Activated T-cell treated with anti-CD3 and anti-CD28 coated beads for 24 hours (primary cell): ENCODE measurements around the gene HID1.
A peak's percentile ranks its signal among the peaks of the same experiment; 100 is the strongest.

Source experiments
- DNase-seq: peaks from one replicate; pipeline ENCODE4 v3.0.0-alpha.2; 2020; ENCODE audit warnings: low read depth

HID1 gene

DNA sequence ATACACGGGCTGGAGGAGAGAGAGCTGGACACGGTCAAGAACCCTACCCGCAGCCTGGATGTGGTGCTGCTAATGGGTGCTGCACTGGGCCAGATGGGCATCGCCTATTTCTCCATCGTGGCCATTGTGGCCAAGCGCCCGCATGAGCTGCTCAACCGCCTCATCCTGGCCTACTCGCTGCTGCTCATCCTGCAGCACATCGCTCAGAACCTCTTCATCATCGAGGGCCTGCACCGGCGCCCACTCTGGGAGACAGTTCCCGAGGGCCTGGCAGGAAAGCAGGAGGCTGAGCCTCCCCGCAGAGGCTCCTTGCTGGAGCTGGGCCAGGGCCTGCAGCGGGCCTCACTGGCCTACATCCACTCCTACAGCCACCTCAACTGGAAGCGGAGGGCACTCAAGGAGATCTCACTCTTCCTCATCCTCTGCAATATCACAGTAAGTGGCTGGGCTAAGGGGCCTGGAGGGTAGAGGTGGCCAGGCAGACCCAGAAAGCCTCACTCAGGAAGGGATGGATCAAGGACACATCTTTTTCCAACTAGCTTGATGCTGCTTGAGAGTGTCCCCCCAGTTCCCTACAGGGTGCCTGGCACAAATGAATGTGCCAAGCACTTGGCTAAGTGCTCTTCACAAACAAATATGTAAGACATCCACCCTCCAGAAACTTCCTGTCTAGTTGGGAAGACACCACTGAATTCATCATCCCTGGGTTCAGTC lies 25.4 kb downstream of the HID1 start:
- DNase-seq: no peak

DNA sequence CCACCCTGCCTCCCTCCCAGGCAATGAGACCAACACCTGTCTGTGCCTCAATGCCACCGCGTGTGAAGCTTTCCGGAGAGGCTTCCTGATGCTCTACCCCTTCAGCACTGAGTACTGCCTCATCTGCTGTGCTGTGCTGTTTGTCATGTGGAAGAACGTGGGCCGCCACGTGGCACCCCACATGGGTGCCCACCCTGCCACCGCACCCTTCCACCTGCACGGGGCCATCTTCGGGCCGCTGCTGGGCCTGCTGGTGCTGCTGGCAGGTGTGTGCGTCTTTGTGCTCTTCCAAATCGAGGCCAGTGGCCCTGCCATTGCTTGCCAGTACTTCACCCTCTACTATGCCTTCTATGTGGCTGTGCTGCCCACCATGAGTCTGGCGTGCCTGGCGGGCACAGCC lies 25.9 kb downstream of the HID1 start:
- DNase-seq: no peak

DNA sequence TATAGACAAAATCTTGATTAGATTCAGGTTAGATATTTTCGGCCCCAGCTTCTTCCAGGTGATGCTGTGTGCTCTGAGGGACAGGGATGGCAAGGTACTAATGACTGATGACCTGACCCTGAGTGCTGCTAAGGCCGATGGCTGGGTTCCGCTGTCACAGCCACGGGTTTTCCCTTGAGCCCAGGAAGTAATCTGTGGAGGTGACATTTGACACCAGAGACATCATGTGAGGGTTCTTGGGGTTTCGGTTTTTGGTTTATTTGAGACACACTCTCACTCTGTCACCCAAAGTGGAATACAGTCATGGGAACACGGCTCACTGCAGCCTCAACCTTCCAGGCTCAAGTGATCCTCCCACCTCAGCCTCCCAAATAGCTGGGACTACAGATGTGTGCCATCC lies 27.0 kb downstream of the HID1 start:
- no peak for DNase-seq

DNA sequence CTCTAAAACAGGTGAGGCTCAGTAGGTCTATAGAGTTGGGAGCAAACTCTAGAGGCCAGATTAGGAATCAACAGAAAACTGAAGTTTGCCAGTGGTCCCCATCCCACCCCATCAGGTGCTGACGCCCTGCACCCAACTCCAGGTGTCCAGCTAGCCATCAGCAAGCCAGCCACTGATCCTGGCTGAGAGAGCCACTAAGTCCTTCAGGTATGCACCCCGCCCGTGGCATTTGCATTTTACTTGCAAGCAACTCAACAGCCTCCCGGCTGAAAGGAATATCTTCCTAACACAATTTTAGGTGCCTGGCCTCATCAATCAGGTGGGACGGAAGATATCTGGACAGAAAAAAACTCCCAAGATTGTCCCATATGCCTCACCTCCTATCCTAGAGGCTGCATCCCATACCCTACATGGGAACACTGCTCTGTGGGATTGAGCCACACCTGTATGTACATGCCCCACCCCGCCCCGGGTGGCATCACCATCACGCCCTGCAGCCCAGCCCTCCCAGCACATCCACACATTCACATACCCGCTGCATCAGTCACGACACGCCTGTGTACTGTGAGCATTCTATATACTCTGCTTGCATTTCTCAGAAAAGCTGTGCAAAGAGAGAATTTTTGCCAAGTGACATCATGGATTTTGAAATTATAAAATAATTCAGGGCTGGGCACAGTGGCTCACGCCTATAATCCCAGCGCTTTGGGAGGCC lies 28.6 kb downstream of the HID1 start:
- no peak for DNase-seq

DNA sequence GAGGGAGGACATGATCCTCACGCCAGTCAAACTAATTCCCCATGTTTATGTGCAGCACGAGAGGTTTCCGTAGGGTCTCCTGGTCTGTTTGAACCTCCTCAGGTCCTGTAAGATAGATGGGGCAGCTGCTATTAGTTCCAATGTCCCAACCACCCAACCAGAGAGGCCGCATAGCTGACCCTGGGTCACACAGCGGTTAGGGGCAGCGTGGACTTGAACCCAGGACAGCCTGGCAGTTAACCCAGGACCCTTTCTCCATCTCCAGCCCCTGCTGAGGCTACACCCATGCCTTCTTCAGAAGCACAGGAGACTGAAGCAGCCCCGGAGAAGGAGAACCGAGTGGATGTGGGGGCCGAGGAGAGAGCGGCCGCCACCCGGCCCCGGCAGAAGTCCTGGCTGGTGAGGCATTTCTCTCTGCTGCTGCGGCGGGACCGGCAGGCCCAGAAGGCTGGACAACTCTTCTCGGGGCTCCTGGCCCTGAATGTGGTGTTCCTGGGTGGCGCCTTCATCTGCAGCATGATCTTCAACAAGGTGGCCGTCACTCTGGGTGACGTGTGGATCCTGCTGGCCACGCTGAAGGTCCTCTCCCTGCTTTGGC lies 31.3 kb downstream of the HID1 start:
- DNase-seq: no peak

DNA sequence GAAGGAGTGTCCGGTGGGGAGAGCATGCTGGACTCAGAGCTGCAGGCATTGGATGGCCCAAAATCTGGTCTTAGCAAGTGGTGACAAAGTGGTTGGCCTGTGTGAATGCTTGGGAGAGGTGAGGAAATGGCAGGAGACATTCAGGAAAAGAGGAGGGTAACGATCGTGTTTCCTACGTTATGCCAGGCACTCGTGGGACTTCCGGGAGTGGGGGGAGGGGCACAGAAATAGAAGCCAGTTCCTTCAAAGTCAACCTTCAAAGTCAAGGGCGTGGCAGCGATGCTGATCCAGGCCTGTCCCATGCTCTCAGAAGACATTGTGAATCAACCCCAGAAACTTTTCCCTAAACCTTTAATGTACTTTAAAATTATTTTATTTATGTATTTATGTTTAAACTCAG lies 33.0 kb downstream of the HID1 start:
- no peak for DNase-seq

DNA sequence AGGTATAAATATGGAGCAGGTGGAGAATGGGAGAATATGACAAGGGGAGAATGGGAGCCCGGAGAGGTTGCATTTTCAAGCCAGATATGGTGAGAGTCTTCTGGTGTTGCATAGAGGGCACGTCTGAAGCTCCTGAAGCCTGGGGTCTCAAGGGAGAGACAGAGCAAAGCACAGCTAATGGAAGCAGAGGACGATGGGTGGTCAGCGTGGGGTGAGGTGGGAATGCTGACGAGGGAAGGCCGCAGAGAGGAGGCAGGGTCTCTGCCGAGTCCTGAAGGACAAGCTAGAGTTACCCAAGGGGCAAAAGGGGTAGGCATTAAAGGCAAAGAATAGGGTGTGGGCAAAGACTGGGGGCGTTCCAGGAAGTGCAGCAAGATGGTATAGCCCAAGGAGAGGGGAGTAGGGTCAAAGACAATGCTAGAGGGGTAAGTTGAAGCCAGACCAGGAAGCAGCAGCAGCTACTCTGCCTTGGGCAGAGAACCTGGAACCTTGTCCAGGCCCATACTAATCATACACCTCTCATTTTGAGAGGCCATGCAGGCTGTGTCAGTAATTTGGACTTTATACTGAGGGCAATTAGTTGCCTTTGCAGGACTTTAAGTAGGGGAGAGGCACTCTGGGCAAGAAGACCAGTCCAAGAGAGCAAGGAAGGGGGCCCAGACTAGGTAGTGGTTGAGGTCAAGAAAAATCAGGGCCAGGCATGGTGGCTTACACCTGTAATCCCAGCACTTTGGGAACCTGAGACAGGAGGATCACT lies 34.2 kb downstream of the HID1 start:
- DNase-seq: no peak

DNA sequence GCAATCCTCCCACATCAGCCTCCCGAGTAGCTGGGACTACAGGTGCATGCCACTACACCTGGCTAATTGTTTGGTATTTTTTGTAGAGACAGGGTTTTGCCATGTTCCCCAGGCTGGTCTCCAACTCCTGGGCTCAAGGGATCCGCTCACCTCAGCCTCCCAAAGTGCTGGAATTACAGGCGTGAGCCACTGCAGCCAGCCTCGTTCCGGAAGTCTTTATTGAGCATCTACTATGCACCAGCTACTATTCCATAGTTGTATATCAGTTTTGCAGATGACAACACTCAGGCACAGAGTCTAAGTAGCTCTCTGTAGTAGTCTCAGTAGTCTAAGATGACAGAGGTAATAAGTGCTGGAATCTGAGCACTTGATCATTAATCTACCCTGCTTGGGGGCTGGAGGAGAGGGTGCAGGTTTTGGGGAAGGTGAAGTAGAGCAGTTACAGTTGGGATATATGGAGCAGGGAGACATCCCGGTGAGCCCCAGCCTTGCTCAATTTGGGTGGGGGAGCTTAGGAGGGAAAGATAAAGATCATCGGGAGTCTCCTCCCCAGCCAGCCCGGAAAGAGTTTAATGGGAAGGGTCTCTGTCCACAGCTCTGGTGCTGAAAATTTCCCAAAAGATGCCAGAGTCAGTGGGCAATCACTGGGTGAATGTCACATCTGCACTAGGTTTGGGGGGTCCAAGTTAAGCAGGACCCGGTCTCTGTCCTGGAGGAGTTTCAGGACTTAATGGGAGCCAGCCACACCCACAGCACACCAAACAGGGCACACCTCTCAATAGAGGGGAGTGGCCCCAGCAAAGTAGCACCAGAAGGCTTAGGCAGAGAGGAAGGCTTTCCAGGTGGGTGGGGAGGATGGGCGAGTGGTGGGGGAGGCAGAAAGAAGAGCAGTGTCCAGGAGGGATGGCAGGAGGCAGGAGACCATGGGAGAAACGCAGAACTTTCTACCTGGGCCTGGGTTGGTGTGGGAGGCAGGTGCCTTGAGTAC lies 35.2 kb downstream of the HID1 start:
- no peak for DNase-seq

DNA sequence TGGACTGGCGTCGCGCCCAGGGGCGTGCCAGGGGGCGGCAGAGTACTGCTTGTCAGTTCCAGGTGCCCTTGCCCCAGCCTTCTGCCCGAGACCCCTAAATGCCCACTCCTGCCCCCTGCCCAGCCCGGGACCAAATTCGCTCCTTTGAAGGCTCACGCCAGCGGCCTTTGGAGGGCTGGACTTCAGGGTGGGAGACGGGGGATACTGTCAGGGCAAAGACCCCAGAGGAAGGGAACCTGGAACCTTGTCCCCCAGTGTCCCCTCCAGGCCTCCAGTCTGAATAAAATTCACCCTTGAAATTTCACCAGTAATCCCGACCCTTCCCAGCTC lies 36.1 kb downstream of the HID1 start:
- DNase-seq: no peak

DNA sequence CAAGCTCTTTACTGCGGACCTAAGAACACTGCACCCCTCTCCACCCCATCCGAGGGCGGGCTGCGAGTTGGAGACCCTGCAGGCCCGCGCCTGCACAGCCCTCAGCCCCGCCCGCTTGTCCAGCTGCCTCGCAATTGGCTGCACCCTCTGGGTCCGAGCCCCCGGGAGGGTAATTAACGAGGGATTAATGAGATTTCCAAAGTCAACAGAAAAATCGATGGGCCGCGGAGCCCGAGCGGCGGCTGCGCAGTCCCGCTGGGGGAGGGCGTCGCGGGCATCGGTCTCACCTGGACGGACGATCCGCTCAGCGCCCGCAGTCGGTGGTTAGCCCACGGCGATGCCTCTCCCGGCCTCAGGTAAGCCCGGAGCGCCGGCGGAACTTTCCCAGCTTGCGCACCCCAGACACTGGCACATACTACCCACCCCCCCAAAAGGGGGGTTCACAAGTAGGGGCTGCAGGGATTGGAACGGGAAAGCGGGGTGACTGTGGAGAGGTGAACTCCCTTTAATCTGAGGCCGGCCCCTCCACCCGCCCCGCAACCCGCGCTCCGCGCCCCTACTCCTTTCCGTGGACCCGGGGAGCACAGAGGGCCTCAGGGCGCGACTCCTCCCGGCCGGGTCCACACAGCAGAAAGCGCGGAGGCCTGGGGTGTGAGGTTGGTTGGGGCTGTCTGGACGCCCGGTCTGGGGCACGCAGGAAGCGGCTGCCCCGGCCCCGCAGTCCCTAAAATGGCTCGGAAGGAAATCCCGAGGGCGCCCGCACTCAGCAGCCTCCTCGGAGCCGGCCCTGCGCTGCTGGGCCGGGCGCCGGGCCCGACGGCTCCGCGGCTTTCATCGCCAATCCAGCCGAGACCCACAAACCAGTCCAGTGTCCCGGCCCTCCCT lies 36.7 kb downstream of the HID1 start, which contains the start of gene OTOP3:
Gene OTOP3 (plus strand): TSS at position 314 of the 885 bp plus-strand sequence. CDS start 24 bp downstream, at position 338.
- DNase-seq: no peak

DNA sequence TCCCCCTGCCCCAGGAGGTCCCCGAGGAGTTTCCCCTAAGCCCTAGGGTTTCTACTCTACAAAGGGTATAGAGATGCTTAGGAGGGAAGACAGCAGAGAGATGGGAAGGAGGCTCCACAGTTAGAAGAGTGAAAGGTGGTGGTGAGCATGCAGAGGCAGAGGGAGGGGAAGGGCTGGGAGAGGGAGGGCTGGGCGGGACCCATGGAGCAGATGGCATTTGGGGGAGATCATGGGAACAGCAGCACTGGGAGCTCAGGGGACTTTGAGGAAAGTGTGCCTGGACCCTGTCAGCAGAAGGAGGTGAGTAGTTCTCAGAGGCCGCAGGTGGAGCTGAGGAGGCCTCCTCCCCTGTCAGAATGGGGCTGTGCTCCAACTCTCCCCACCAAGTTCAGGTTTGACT lies 37.5 kb downstream of the HID1 start:
- DNase-seq: no peak

DNA sequence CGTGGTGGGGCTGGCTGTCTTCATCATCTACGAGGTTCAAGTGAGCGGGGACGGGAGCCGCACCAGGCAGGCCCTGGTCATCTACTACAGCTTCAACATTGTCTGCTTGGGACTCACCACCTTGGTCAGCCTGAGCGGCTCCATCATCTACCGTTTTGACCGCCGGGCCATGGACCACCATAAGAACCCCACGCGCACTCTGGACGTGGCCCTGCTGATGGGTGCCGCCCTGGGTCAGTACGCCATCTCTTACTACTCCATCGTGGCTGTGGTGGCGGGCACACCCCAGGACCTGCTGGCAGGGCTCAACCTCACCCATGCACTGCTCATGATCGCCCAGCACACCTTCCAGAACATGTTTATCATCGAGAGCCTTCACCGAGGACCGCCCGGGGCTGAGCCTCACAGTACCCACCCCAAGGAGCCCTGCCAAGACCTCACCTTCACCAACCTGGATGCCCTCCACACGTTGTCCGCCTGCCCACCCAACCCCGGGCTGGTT lies 42.0 kb downstream of the HID1 start:
- DNase-seq: no peak

DNA sequence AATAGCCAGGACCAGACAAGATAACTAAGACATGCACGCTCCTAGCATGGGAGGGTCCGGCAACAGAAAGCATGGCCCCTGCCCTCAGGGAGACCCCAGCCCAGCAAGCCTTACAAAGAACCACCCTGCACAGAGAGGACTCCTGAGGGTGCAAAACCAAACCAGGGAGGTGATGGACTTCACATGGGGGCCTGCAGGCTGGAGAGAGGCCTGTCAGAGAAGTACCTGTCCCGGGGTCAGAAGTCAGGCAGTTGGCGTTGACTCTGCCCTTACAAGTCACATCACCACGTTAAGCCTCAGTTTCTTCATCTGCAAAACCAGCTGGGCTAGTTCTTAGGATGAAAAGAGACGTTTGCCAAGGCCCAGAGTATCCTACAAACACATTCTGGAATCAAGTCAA lies 43.8 kb downstream of the HID1 start:
- DNase-seq: no peak

DNA sequence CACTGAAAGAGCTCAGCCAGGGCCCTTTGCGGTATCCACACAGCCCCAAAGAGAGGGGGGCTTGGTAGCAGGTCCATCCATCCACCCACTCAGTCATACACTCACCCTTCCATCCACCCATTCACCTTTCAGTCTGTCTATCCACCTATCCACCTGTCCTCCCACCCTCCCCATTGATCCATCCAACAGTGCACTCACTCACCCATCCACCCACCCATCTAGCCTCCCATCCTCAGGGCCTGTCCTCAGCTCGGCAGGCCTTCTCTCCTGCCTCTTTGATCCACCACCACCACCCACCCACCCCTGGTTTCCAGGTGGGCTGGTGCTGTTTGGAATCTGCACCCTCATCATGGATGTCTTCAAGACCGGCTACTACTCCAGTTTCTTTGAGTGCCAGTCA lies 47.3 kb downstream of the HID1 start:
- no peak for DNase-seq

DNA sequence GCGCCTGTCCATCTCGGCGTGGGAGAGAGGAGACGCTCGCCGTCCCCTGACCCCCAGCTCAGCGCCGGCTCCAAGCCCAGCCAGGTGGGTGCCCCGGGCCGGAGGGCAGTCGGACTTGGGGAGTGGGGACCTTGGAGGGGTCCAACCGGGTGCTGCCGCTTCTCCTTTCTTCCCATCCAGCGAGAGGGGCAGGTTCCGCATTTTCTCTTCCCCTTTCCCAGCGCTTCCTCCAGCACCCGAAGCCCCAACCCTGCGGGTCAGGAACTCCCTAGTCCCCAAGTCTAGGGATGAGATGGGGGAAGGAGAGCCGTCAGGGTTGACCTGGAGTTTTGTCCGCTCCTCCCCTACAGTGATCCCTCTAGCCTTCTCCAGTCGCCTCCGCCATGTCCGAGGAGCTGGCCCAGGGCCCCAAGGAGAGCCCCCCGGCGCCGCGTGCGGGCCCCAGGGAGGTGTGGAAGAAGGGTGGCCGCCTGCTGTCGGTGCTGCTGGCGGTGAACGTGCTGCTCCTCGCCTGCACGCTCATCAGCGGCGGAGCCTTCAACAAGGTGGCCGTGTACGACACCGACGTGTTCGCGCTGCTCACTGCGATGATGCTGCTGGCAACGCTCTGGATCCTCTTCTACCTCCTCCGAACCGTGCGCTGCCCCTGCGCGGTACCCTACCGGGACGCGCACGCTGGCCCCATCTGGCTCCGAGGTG lies 48.2 kb downstream of the HID1 start, which contains the start of gene OTOP2:
Gene OTOP2 (plus strand): TSS at position 24 of the 699 bp plus-strand sequence. CDS start 360 bp downstream, at position 384.
- no peak for DNase-seq

DNA sequence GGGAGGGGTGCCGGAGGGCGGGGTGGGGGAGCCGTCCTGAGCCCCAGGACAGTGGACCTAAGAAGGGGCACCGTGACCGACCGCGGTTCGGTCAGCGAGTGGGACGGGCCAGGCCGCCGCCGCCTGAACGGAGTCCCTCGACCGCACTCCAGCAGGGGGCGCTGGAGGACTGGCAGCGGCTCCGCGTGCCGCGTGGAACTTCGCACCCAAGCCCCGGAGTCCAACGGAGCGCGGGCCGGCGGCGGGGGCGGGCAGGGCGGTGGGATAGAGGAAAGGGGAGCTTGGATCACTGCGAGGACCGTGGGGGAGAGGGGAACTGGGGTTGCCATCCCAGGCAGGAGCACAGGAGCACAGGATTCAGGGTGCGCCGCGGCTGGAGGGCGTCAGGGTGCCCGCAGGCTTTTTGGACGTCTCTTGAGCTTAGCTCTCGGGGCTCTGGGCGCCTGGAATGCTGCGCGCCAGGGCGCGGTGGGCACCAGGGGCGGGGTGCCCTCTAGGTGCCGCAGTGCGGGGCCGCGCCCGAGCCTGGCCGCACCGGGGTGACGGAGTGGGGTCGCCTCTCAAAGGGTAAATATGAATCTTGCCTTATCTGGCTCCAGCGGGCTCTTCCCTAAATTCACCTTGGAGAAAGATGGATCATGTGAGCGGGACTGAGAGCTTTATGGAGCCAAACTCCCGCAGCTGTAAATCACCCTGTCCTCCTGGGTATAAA lies 48.9 kb downstream of the HID1 start:
- peak; percentile 58 for DNase-seq

DNA sequence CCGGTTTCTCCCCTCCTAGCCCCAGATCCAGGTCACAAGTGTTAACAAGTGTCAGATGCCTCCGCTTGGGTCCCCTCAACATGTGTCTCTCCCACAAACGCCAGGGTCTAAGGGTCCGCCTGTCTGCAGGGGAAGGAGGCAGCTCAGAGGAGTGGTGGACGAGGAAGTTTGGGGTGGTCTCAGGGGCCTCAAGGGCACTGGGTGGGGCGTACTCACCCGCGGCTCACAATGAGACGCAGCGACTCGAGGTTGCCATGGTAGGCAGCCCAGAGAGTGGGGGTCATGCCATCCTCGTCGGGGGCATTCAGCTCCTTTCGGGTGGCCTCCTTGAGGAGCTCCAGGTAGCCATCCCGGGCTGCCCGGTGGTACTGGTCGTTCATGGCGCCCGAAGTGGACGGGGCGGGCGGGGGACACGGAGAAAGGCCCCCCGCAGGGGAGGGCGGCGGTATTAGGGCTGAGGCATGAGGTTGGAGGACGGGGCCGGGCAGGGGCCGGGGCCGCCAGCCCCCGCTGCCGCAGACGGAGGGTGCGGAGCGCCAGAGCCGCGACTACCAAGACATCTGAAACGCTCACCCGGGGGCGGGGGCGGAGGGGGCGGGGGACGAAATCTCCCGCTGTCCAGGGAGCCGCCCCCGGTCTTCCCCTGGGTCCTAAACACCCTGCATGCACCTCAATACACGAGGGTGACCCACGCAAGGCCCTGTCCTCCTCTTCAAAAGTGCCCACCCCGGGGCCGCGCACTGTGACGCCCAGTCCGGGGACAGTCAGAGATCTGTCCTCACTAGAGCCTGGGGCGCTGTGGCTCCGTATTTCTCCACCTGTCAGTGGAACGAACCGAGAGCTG lies 49.6 kb downstream of the HID1 start, which contains the start of gene USH1G:
Gene USH1G (minus strand): TSS at position 562 of the 844 bp plus-strand sequence. CDS start 182 bp downstream, at position 380.
- DNase-seq: no peak

DNA sequence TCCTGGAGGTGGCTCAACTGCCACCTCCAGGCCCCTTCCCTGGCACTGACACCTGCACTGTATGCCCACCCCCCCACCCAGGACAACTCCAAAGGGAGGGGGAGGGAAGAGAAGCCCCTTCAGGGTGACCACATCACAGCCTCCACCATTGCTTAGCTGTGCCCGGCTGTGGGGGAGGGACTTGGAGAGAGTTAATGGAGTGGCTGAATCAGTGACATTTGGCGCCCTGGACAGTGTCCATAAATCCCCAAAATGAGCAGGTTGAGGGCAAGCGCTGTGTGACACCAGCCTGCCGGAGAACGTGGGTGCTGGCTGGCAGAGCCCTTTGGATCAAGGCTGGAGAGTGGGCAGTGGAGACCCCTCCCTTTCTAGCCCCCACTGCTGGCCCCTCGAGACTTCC lies 50.4 kb downstream of the HID1 start:
- DNase-seq: no peak
